Adrenal gland (tissue), 5 donors: Measurements from ENCODE around the gene SLCO2A1.

Experiments used
- CTCF ChIP-seq, 6 experiments: fragments of 450-650 bp in 4 of 6; fragments of 200-600 bp in 2 of 6; sonication (generic) in 1 of 6; IDR thresholded peaks; 1 replicate in 5 of 6; 2 replicates in 1 of 6; pipeline versions ENCODE4 v1.5.1 to v1.8.0; 2016 to 2021; ENCODE audit warnings: antibody characterized with exemption in 6 of 6, mild to moderate bottlenecking in 2 of 6, moderate library complexity in 1 of 6
- POLR2A ChIP-seq, 2 donors: fragments of 450-650 bp; IDR thresholded peaks; one replicate each; pipeline ENCODE4 v1.6.1; 2017; ENCODE audit warnings: antibody characterized with exemption in 2 of 2, mild to moderate bottlenecking in 2 of 2, moderate library complexity in 1 of 2
- donor health status: DM: no; HTN: no; CAD: no.

GRCh38 chr3:133895208-133896001 lies 134.3 kb downstream of the SLCO2A1 start, which contains the start of gene RAB6B:
- no peak for TF ChIP-seq POLR2A (IDR thresholded peaks at IDR 0.05)
- TF ChIP-seq CTCF (IDR thresholded peaks at IDR 0.05), result no peak
